Neuronal stem cell (in vitro differentiated cells): ENCODE data around the gene RAMACL.

Experiments
- DNase-seq: peaks from one replicate; pipeline ENCODE4 v3.0.0-alpha.2; 2013; ENCODE audit warnings: low spot score
- H2AFZ ChIP-seq: one replicate; pipeline ENCODE4 v1.6.1; 2013; ENCODE audit warnings: mild to moderate bottlenecking, low read length, inconsistent platforms
- H2AK5ac ChIP-seq: 2 replicates; pipeline ENCODE4 v1.6.1; 2013; ENCODE audit warnings: low read depth, mild to moderate bottlenecking, inconsistent platforms, low read length, moderate library complexity, mixed read lengths
- H2BK120ac ChIP-seq: 2 replicates; pipeline ENCODE4 v1.6.1; 2013; ENCODE audit warnings: low read depth, mild to moderate bottlenecking, inconsistent platforms, low read length, moderate library complexity, mixed read lengths
- H2BK12ac ChIP-seq: one replicate; pipeline ENCODE4 v1.6.1; 2013; ENCODE audit warnings: low read length, inconsistent platforms
- H2BK15ac ChIP-seq: 2 replicates; pipeline ENCODE4 v1.6.1; 2013; ENCODE audit warnings: mild to moderate bottlenecking, low read length, inconsistent platforms, mixed read lengths
- H2BK5ac ChIP-seq: one replicate; pipeline ENCODE4 v1.6.1; 2013; ENCODE audit warnings: inconsistent platforms, mild to moderate bottlenecking, low read length, moderate library complexity
- H3K14ac ChIP-seq: one replicate; pipeline ENCODE4 v1.6.1; 2013; ENCODE audit warnings: low read length, inconsistent platforms
- H3K18ac ChIP-seq: 2 replicates; pipeline ENCODE4 v1.6.1; 2013; ENCODE audit warnings: low read length, inconsistent platforms
- H3K23ac ChIP-seq: 2 replicates; pipeline ENCODE4 v1.6.1; 2013; ENCODE audit warnings: low read depth, mild to moderate bottlenecking, mixed read lengths, low read length, inconsistent platforms; ENCODE audit not compliant: poor library complexity
- H3K27ac ChIP-seq: replicated peaks from 3 replicates; pipeline ENCODE4 v1.5.1; 2013; ENCODE audit warnings: low read length, inconsistent platforms
- H3K27me3 ChIP-seq, 3 experiments: 2 replicates each; pipeline ENCODE4 v1.6.1; 2013; ENCODE audit warnings: low read length in 3 of 3, mild to moderate bottlenecking in 2 of 3, inconsistent platforms in 1 of 3, low read depth in 1 of 3, mixed read lengths in 1 of 3, moderate library complexity in 1 of 3; ENCODE audit not compliant: control insufficient read depth in 3 of 3, insufficient read depth in 3 of 3
- H3K36me3 ChIP-seq, 2 donors: replicated peaks in 1 of 2; 2 replicates each; pipeline ENCODE4 v1.6.1; 2013; ENCODE audit warnings: low read length in 2 of 2; ENCODE audit not compliant: control insufficient read depth in 2 of 2, insufficient read depth in 2 of 2
- H3K4ac ChIP-seq: 2 replicates; pipeline ENCODE4 v1.6.1; 2013; ENCODE audit warnings: inconsistent platforms, mild to moderate bottlenecking, low read length, moderate library complexity
- H3K4me1 ChIP-seq, 2 donors: 1 replicate in 1 of 2; 2 replicates in 1 of 2; pipeline ENCODE4 v1.6.1; 2013; ENCODE audit warnings: low read length in 2 of 2, low read depth in 1 of 2; ENCODE audit not compliant: control insufficient read depth in 2 of 2, insufficient read depth in 1 of 2
- H3K4me2 ChIP-seq: one replicate; pipeline ENCODE4 v1.6.1; 2013; ENCODE audit warnings: mild to moderate bottlenecking, low read length, inconsistent platforms; ENCODE audit not compliant: insufficient read depth, poor library complexity, severe bottlenecking
- H3K4me3 ChIP-seq, 2 donors: 2 replicates each; pipeline ENCODE4 v1.5.1; 2013; ENCODE audit warnings: low read length in 2 of 2, mild to moderate bottlenecking in 2 of 2, inconsistent platforms in 1 of 2, moderate library complexity in 1 of 2
- H3K79me1 ChIP-seq: one replicate; pipeline ENCODE4 v1.6.1; 2013; ENCODE audit warnings: low read depth, mild to moderate bottlenecking, inconsistent platforms, low read length, moderate library complexity
- H3K9ac ChIP-seq: one replicate; pipeline ENCODE4 v1.6.1; 2013; ENCODE audit warnings: mild to moderate bottlenecking, low read depth, low read length, inconsistent platforms; ENCODE audit not compliant: poor library complexity
- H3K9me3 ChIP-seq, 2 donors: replicated peaks in 1 of 2; 2 replicates each; pipeline versions ENCODE3 to v1.6.1; 2013; ENCODE audit warnings: low read length in 2 of 2, mild to moderate bottlenecking in 2 of 2, inconsistent platforms in 1 of 2, low read depth in 1 of 2, mixed read lengths in 1 of 2, moderate library complexity in 1 of 2; ENCODE audit not compliant: control insufficient read depth in 2 of 2, insufficient read depth in 1 of 2
- H4K8ac ChIP-seq: one replicate; pipeline ENCODE4 v1.6.1; 2013; ENCODE audit warnings: low read depth, mild to moderate bottlenecking, inconsistent platforms, low read length, moderate library complexity
- H4K91ac ChIP-seq: one replicate; pipeline ENCODE4 v1.6.1; 2013; ENCODE audit warnings: low read length, low read depth, mild to moderate bottlenecking, inconsistent platforms; ENCODE audit not compliant: poor library complexity
- WGBS, 2 donors: extraction: QIAGEN DNeasy Blood & Tissue Kit; methylation state at CpG; one replicate each; pipeline ENCODE4 v1.1.7; 2013; ENCODE audit warnings: missing lambda C conversion rate in 2 of 2, mixed read lengths in 1 of 2; ENCODE audit not compliant: insufficient read length in 2 of 2, insufficient replicate concordance in 1 of 2; ENCODE audit errors: extremely low coverage in 2 of 2; 5-methylcytosine and 5-hydroxymethylcytosine counted together

Gene RAMACL

GRCh38 chr6:166627875-166628801 is 41.7 kb upstream of the RAMACL start:
- no peak overlapping the region for H4K91ac ChIP-seq
- WGBS, 2 donors = no CpG with 5 or more reads among the region's 61 CpGs
- H3K23ac ChIP-seq = no peak overlapping the region
- H3K27me3 ChIP-seq = peaks cover 0 to 23% (median 0%) of the 10 kb centered on the region in 3 experiments
- H3K4me2 ChIP-seq = peak overlapping the region; percentile 87
- no peak overlapping the region for H2BK12ac ChIP-seq
- H3K14ac ChIP-seq = no peak overlapping the region
- peaks cover 10 to 13% of the 10 kb centered on the region in 2 donors for H3K4me1 ChIP-seq
- H2AK5ac ChIP-seq = no peak overlapping the region
- H3K79me1 ChIP-seq = no peaks in the 10 kb centered on the region
- peak; percentile 85 for DNase-seq
- H3K9me3 ChIP-seq = peaks cover 4 to 5% of the 10 kb centered on the region in 2 donors
- peak overlapping the region; percentile 82 for H3K27ac ChIP-seq
- peak overlapping the region; percentile 14 for H2BK15ac ChIP-seq
- peak overlapping the region; percentile 26 for H2BK5ac ChIP-seq
- H2AFZ ChIP-seq = peak overlapping the region; percentile 83
- peak overlapping the region; percentile 71 for H3K9ac ChIP-seq
- no peak overlapping the region for H3K4ac ChIP-seq
- no peak overlapping the region for H2BK120ac ChIP-seq
- H3K36me3 ChIP-seq = no peaks in the 10 kb centered on the region
- H3K4me3 ChIP-seq = peak overlapping the region; percentile 70 to 77
- peak overlapping the region; percentile 79 for H3K18ac ChIP-seq
- H4K8ac ChIP-seq = no peak overlapping the region

GRCh38 chr6:166627033-166627874 is 40.8 kb upstream of the RAMACL start, which contains the start of gene RPS6KA2:
Gene RPS6KA2, minus strand, starts transcription at chr6:166627251. Its CDS starts 232 bp downstream, at chr6:166627019.
- peak within 1 kb of the TSS; percentile 57 for H2AK5ac ChIP-seq
- no peak within 1 kb of the TSS for H2BK12ac ChIP-seq
- H3K23ac ChIP-seq = peak within 1 kb of the TSS; percentile 40
- H2AFZ ChIP-seq = peak within 1 kb of the TSS; percentile 89
- H4K8ac ChIP-seq = no peak within 1 kb of the TSS
- WGBS, 2 donors = no CpG with 5 or more reads among the region's 87 CpGs
- peak within 1 kb of the TSS; percentile 71 for H3K14ac ChIP-seq
- H3K9me3 ChIP-seq = peaks cover 4 to 10% of the 10 kb centered on the region in 2 donors
- H2BK15ac ChIP-seq = peak within 1 kb of the TSS; percentile 14
- peak; percentile 99 for DNase-seq
- no peak within 1 kb of the TSS for H3K4ac ChIP-seq
- H3K27ac ChIP-seq = peak within 1 kb of the TSS; percentile 82
- peak within 1 kb of the TSS; percentile 89 to 95 for H3K4me3 ChIP-seq
- peaks cover 10 to 13% of the 10 kb centered on the region in 2 donors for H3K4me1 ChIP-seq
- H3K27me3 ChIP-seq = peaks cover 0 to 23% (median 0%) of the 10 kb centered on the region in 3 experiments
- H2BK120ac ChIP-seq = no peak within 1 kb of the TSS
- peak within 1 kb of the TSS; percentile 45 for H2BK5ac ChIP-seq
- H3K36me3 ChIP-seq = no peaks in the 10 kb centered on the region
- peak within 1 kb of the TSS; percentile 92 for H3K4me2 ChIP-seq
- no peaks in the 10 kb centered on the region for H3K79me1 ChIP-seq
- peak within 1 kb of the TSS; percentile 91 for H3K18ac ChIP-seq
- H4K91ac ChIP-seq = no peak within 1 kb of the TSS
- peak within 1 kb of the TSS; percentile 92 for H3K9ac ChIP-seq

GRCh38 chr6:166626177-166627032 is 39.9 kb upstream of the RAMACL start:
- Histone ChIP-seq H3K4me2 (peak overlapping the region; percentile 92), H2AFZ (peak overlapping the region; percentile 89), H2BK120ac (no peak overlapping the region), H3K4ac (no peak overlapping the region), H2BK5ac (peak overlapping the region; percentile 45), H3K27me3 (peaks cover 0 to 23% (median 0%) of the 10 kb centered on the region in 3 experiments), H2BK12ac (no peak overlapping the region), H2AK5ac (peak overlapping the region; percentile 57), H3K18ac (peak overlapping the region; percentile 91), H2BK15ac (no peak overlapping the region), H3K79me1 (no peaks in the 10 kb centered on the region), H3K36me3 (no peaks in the 10 kb centered on the region), H3K27ac (no peak overlapping the region), H4K91ac (no peak overlapping the region), H3K14ac (peak overlapping the region; percentile 71), H3K9me3 (peaks cover 4 to 10% of the 10 kb centered on the region in 2 donors), H3K4me3 (peak overlapping the region; percentile 89 to 95), H3K9ac (peak overlapping the region; percentile 92), H3K4me1 (peaks cover 10 to 13% of the 10 kb centered on the region in 2 donors), H3K23ac (peak overlapping the region; percentile 40), H4K8ac (no peak overlapping the region)
- WGBS, 2 donors = no CpG with 5 or more reads among the region's 66 CpGs
- peak; percentile 17 for DNase-seq
